Endothelial cell of umbilical vein (primary cell): ENCODE results near the gene TAF8. TPM values are rescaled to one million over a fixed set of nuclear protein-coding genes. Genes with fewer than 3 reads are reported as not detected.

ENCODE experiments used
- BruUV-seq: library from RNA; stranded (reverse); fragments of 400-500 nt; replicated peaks from 2 replicates; lab custom pipeline; 2021; lab: Mats Ljungman, UMichigan
- CTCF ChIA-PET: fragments of 300-600, 350-600 bp; sonication (Branson Sonifier 250); formaldehyde crosslinking; loops from one replicate; lab custom pipeline; 2021; ENCODE audit warnings: antibody characterized with exemption, inconsistent platforms; lab: Charles Lee
- POLR2A ChIA-PET: fragments of 300-600, 350-600 bp; sonication (Branson Sonifier 250); formaldehyde crosslinking; loops from one replicate; lab custom pipeline; 2021; ENCODE audit warnings: antibody characterized with exemption, inconsistent platforms; lab: Charles Lee
- DNase-seq: peaks from one replicate; pipeline ENCODE4 v3.0.0-alpha.2; 2011; ENCODE audit warnings: low read depth, low spot score
- FAIRE-seq: peaks from 2 replicates; lab custom pipeline; 2011; peaks lifted over from hg19 to GRCh38; lab: Jason Lieb, UNC
- H2AFZ ChIP-seq: 2 replicates; pipeline ENCODE4 v1.6.0; 2012; ENCODE audit warnings: low read depth, low read length, control low read depth, inconsistent platforms
- H3K27ac ChIP-seq: 2 replicates; pipeline ENCODE4 v1.5.1; 2011; ENCODE audit warnings: low read depth, mild to moderate bottlenecking, control low read depth, low read length, moderate library complexity; ENCODE audit not compliant: insufficient read depth
- H3K27me3 ChIP-seq, 2 experiments: 2 replicates each; pipeline versions ENCODE4 v1.6.0 to v1.6.1; 2011; ENCODE audit warnings: low read length in 2 of 2, mixed read lengths in 1 of 2; ENCODE audit not compliant: control insufficient read depth in 2 of 2, insufficient read depth in 2 of 2
- H3K36me3 ChIP-seq, 2 experiments: 2 replicates in 1 of 2; 3 replicates in 1 of 2; pipeline ENCODE4 v1.5.1; 2011; ENCODE audit warnings: low read length in 2 of 2, mild to moderate bottlenecking in 1 of 2, moderate library complexity in 1 of 2; ENCODE audit not compliant: control insufficient read depth in 2 of 2, insufficient read depth in 2 of 2; ENCODE audit errors: extremely low read depth in 1 of 2
- H3K4me1 ChIP-seq: 3 replicates; pipeline ENCODE4 v1.5.1; 2011; ENCODE audit warnings: mild to moderate bottlenecking, low read length; ENCODE audit not compliant: control insufficient read depth, insufficient read depth; ENCODE audit errors: extremely low read depth
- H3K4me2 ChIP-seq: 2 replicates; pipeline ENCODE4 v1.6.1; 2011; ENCODE audit warnings: low read length, control low read depth, mixed read lengths; ENCODE audit not compliant: insufficient read depth
- H3K4me3 ChIP-seq, 3 experiments: fragments of 200-600 bp in 1 of 3; sonication (generic), shearing (Covaris generic) in 1 of 3; replicated peaks in 1 of 3; 2 replicates each; pipeline ENCODE4 v1.5.1; 2011 to 2016; ENCODE audit warnings: control low read depth in 3 of 3, low read length in 3 of 3, mild to moderate bottlenecking in 2 of 3, inconsistent platforms in 1 of 3, low read depth in 1 of 3, moderate library complexity in 1 of 3; ENCODE audit not compliant: insufficient read depth in 1 of 3
- H3K79me2 ChIP-seq: 2 replicates; pipeline ENCODE4 v1.6.0; 2012; ENCODE audit warnings: low read length, inconsistent platforms; ENCODE audit not compliant: control insufficient read depth, insufficient read depth
- H3K9ac ChIP-seq: replicated peaks from 2 replicates; pipeline ENCODE3; 2011; ENCODE audit warnings: low read length, control low read depth; ENCODE audit not compliant: insufficient read depth; ENCODE audit errors: extremely low read depth
- H3K9me1 ChIP-seq: replicated peaks from 3 replicates; pipeline ENCODE4 v1.6.0; 2011; ENCODE audit warnings: mild to moderate bottlenecking, low read length; ENCODE audit not compliant: control insufficient read depth, insufficient read depth; ENCODE audit errors: extremely low read depth
- H3K9me3 ChIP-seq: replicated peaks from 2 replicates; pipeline ENCODE4 v1.5.1; 2012; ENCODE audit warnings: low read length, inconsistent platforms; ENCODE audit not compliant: control insufficient read depth, insufficient read depth
- H4K20me1 ChIP-seq: replicated peaks from 2 replicates; pipeline ENCODE3; 2011; ENCODE audit warnings: mild to moderate bottlenecking, low read length; ENCODE audit not compliant: control insufficient read depth, insufficient read depth; ENCODE audit errors: extremely low read depth
- CTCF ChIP-seq, 2 donors: IDR thresholded peaks; 1 replicate in 1 of 2; 2 replicates in 1 of 2; pipeline ENCODE4 v1.5.1; 2011; ENCODE audit warnings: low read length in 2 of 2, mild to moderate bottlenecking in 2 of 2, moderate library complexity in 2 of 2, control low read depth in 1 of 2, inconsistent platforms in 1 of 2, low read depth in 1 of 2; ENCODE audit not compliant: insufficient read depth in 1 of 2; ENCODE audit errors: extremely low read depth in 1 of 2
- EZH2 ChIP-seq: IDR thresholded peaks from 2 replicates; pipeline ENCODE4 v1.6.1; 2012; ENCODE audit warnings: borderline replicate concordance, low read depth, mild to moderate bottlenecking, moderate library complexity, low read length, inconsistent platforms; ENCODE audit not compliant: severe bottlenecking
- FOS ChIP-seq: IDR thresholded peaks from 2 replicates; pipeline ENCODE4 v1.6.1; 2011; ENCODE audit warnings: mild to moderate bottlenecking, low read length, moderate library complexity, borderline replicate concordance; ENCODE audit not compliant: insufficient read depth
- GATA2 ChIP-seq: IDR thresholded peaks from 2 replicates; pipeline ENCODE4 v1.7.0; 2011; ENCODE audit warnings: low read depth, mild to moderate bottlenecking, moderate library complexity, mixed read lengths, low read length; ENCODE audit not compliant: insufficient read length, insufficient read depth
- JUN ChIP-seq: IDR thresholded peaks from 2 replicates; pipeline ENCODE4 v1.6.1; 2011; ENCODE audit warnings: borderline replicate concordance, low read depth; ENCODE audit not compliant: insufficient read length, insufficient read depth
- MAX ChIP-seq: IDR thresholded peaks from 2 replicates; pipeline ENCODE4 v1.6.1; 2011; ENCODE audit not compliant: insufficient read depth, insufficient read length
- MYC ChIP-seq: IDR thresholded peaks from one replicate; pipeline ENCODE4 v1.6.1; 2011; ENCODE audit warnings: mild to moderate bottlenecking, low read depth, low read length
- POLR2A ChIP-seq: IDR thresholded peaks from 2 replicates; pipeline ENCODE4 v1.6.1; 2012; ENCODE audit warnings: low read depth, mild to moderate bottlenecking, control low read depth, low read length
- POLR2AphosphoS5 ChIP-seq: IDR thresholded peaks from 2 replicates; pipeline ENCODE4 v1.6.1; 2012; ENCODE audit warnings: low read depth, mild to moderate bottlenecking, control low read depth, low read length, moderate library complexity; ENCODE audit not compliant: insufficient read depth
- dilution Hi-C: fragments of 300-500 bp; cut with MboI; formaldehyde crosslinking; loops from one replicate; pipeline ENCODE4 v1.15.0; 2019; ENCODE audit warnings: low sequenced_read_pairs; ENCODE audit not compliant: extremely low pct_ligation_motif_present
- intact Hi-C: fragments of 100-400 bp; cut with micrococcal nuclease; formaldehyde crosslinking; loops from one replicate; pipeline ENCODE4 v1.10.0; 2022
- polyA plus RNA-seq, 4 experiments: library from polyadenylated mRNA; depleted of rRNA in 3 of 4; stranded (reverse) in 3 of 4; unstranded in 1 of 4; fragments of >200 nt; gene quantifications; 2 replicates each; pipeline versions ENCODE4 v1.2.1 to v1.2.3, GENCODE V29; 2011 to 2012; ENCODE audit warnings: missing spikeins in 1 of 4
- total RNA-seq: library from RNA; stranded (reverse); gene quantifications from 2 replicates; pipeline ENCODE4 v1.2.3, GENCODE V29; 2021

Gene TAF8
- total and polyA plus RNA-seq, 2 donors (not counting 3 experiments of a cell fraction or from before 2014, with no cell fraction given), result 32.9 to 45.4 TPM

GRCh38 chr6:42129360-42129676 is 79.0 kb downstream of the TAF8 start:
- intact Hi-C loops (no loop called here), dilution Hi-C loops (no loop called here)
- ChIA-PET POLR2A (no interaction called here), CTCF (interaction anchor here (1.0 to 5.4 kb wide), 2 partner anchors 25 to 418 kb away, joined by 3 to 31 read pairs; no protein-coding TSS in a partner anchor)
- no peaks in the 10 kb centered on the region for H3K9me1 ChIP-seq
- H3K9ac ChIP-seq, result no peak overlapping the region
- no peaks in the 10 kb centered on the region for H3K27me3 ChIP-seq
- no TSS peak for BruUV-seq
- H3K9me3 ChIP-seq, result no peaks in the 10 kb centered on the region
- TF ChIP-seq MAX (no peak), POLR2AphosphoS5 (no peak), EZH2 (no peak), POLR2A (no peak), CTCF (IDR thresholded peaks at IDR 0.05; ENCODE audit: extremely low read depth in 1 of 2, insufficient read depth in 1 of 2, low read depth in 1 of 2, low read length in 2 of 2) (no peak), JUN (no peak), FOS (no peak), MYC (no peak), GATA2 (no peak)
- no peak overlapping the region for H3K4me3 ChIP-seq
- DNase-seq, result no peak
- no peaks in the 10 kb centered on the region for H3K36me3 ChIP-seq
- peak; percentile 12 for FAIRE-seq
- no peaks in the 10 kb centered on the region for H4K20me1 ChIP-seq
- no peaks in the 10 kb centered on the region for H3K79me2 ChIP-seq
- no peak overlapping the region for H3K4me2 ChIP-seq
- no peak overlapping the region for H2AFZ ChIP-seq
- H3K4me1 ChIP-seq, result peaks cover 15% of the 10 kb centered on the region
- H3K27ac ChIP-seq, result no peak overlapping the region
